BJ (cell line): Measurements from ENCODE around the gene MMRN1. TPM values are rescaled to one million over a fixed set of nuclear protein-coding genes. Genes with fewer than 3 reads are reported as not detected.

ENCODE experiments used
- CTCF ChIA-PET: fragments of 350-600 bp; formaldehyde crosslinking; extraction: SDS; loops from one replicate; lab custom pipeline; 2021; ENCODE audit warnings: antibody characterized with exemption, inconsistent platforms; lab: Yijun Ruan, JAX
- POLR2A ChIA-PET: fragments of 300-600 bp; sonication (Branson Sonifier 250); formaldehyde crosslinking; extraction: SDS; loops from one replicate; lab custom pipeline; 2021; ENCODE audit warnings: antibody characterized with exemption; lab: Charles Lee
- DNase-seq: peaks from one replicate; pipeline ENCODE4 v3.0.0-alpha.2; 2011; ENCODE audit warnings: low read depth
- H3K27me3 ChIP-seq: 2 replicates; pipeline ENCODE4 v1.6.0; 2011; ENCODE audit warnings: low read length; ENCODE audit not compliant: control insufficient read depth, insufficient read depth
- H3K36me3 ChIP-seq: 2 replicates; pipeline ENCODE4 v1.5.1; 2011; ENCODE audit warnings: low read length; ENCODE audit not compliant: control insufficient read depth, insufficient read depth
- H3K4me3 ChIP-seq: 2 replicates; pipeline ENCODE4 v1.5.1; 2011; ENCODE audit warnings: low read depth, mild to moderate bottlenecking, control low read depth, low read length
- polyA plus RNA-seq: library from polyadenylated mRNA; depleted of rRNA; stranded (reverse); fragments of >200 nt; gene quantifications from 2 replicates; pipeline ENCODE4 v1.2.3, GENCODE V29; 2011
- TF ChIP-seq, protein P1 (sequence below): IDR thresholded peaks from 2 replicates; pipeline ENCODE4 v1.5.1; 2011; ENCODE audit warnings: low read depth, mild to moderate bottlenecking, control low read depth, inconsistent platforms, low read length, moderate library complexity; ENCODE audit not compliant: insufficient read depth

Gene MMRN1
- polyA plus RNA-seq, 1 experiment, result not detected

DNA sequence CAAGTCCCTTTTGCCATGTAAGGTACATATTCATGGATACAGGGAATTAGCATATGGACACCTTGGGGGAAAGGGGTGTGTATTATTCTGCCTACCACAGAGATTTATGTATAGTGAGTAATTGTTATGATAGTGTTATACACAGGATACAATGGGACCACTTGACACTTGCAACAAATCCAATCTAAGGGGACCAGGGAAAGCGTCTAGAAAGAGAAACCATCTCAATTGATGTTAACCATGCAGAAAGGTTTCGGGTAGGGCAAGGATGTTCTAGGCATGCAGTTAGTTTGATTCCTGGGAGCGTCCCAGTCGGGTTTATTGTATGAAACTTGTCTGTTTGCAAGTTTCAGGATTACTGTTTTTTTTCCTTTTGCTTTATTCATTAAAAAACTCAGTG, 34.2 kb downstream of the MMRN1 start:
- POLR2A ChIA-PET, result no interaction called here
- H3K27me3 ChIP-seq, result no peaks in the 10 kb centered on the region
- DNase-seq, result no peak
- H3K4me3 ChIP-seq, result no peak overlapping the region
- H3K36me3 ChIP-seq, result no peaks in the 10 kb centered on the region
- TF ChIP-seq, protein P1, sequence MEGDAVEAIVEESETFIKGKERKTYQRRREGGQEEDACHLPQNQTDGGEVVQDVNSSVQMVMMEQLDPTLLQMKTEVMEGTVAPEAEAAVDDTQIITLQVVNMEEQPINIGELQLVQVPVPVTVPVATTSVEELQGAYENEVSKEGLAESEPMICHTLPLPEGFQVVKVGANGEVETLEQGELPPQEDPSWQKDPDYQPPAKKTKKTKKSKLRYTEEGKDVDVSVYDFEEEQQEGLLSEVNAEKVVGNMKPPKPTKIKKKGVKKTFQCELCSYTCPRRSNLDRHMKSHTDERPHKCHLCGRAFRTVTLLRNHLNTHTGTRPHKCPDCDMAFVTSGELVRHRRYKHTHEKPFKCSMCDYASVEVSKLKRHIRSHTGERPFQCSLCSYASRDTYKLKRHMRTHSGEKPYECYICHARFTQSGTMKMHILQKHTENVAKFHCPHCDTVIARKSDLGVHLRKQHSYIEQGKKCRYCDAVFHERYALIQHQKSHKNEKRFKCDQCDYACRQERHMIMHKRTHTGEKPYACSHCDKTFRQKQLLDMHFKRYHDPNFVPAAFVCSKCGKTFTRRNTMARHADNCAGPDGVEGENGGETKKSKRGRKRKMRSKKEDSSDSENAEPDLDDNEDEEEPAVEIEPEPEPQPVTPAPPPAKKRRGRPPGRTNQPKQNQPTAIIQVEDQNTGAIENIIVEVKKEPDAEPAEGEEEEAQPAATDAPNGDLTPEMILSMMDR, result no peak
- CTCF ChIA-PET, result no interaction called here

DNA sequence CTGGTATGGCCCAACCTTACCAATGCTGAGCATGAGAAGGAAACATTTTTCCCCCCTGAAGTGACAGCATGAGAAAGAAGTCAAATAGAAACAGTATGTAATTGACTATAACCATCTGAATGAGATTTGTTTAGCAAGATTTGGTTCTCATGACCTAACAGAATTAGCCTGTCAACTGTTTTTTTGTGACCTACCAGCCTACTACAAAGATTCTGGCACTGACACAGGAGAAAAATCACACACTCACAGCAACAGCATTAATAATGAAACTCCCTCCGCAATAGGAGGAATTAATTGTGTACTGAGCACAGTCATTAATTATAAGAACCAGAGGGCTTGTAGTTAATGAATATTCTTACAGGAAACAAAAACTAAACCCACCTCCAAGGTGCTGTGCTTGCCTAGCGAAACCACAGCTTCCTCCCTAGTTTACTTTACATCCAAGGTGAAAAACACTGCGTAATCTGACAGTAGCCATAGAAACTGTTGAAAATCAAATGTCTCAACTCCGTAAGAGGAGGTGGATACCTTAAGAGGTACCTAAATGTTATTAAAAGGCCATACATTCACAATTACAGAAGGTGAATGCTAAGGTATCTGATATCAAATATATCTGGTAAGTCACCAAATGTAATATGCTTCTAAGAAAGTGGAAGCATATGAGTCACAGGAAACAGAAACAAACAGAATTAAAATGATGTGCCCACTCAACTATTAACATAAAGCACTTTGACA, 34.9 kb downstream of the MMRN1 start:
- Histone ChIP-seq H3K4me3 (no peak overlapping the region), H3K36me3 (no peaks in the 10 kb centered on the region), H3K27me3 (no peaks in the 10 kb centered on the region)
- DNase-seq, result no peak
- ChIA-PET CTCF (no interaction called here), POLR2A (no interaction called here)
- TF ChIP-seq, protein P1, result no peak

DNA sequence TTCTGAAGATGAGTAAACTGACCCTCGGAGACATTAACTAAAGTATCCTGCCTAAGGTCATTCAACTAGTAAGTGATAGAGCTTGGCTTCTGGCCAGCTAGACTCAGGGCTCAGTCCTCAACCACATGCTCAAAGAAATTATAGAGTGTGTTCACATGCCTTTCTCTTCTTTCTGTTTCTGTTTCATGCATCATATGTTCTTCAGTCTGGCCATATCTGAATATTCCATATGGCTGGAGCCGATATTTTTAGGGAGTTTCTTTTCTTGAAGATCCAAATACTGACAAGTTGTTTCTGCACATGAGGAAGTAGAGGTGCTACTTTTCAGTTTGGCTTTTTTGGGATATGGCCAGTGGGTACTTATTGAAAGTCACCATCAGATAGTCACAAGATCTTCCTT, 44.9 kb downstream of the MMRN1 start:
- no peak overlapping the region for H3K4me3 ChIP-seq
- no peak for DNase-seq
- ChIA-PET POLR2A (no interaction called here), CTCF (interaction anchor here (0.8 kb wide), 1 partner anchor 479 kb away, joined by 3 read pairs; no protein-coding TSS in a partner anchor)
- H3K36me3 ChIP-seq, result no peaks in the 10 kb centered on the region
- no peaks in the 10 kb centered on the region for H3K27me3 ChIP-seq
- TF ChIP-seq, protein P1, result no peak

DNA sequence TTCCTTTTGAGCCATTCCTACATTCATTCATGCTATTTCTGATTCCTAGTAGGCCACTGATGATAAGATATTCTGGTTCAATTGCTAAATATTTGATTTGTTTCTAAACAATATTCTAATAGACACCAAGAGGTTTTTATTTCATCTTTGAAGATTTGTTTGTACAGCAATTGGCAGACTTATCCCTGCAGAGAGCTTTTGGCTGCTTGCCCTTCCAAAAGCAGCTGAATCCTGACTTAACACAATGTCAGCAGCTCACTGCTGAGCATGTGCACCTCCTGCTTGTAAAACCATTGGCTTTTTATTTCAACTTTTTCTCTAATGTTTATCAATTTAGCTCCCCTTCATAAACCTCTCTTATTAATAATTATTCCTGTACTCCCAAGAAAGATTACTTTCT, 45.3 kb downstream of the MMRN1 start:
- POLR2A ChIA-PET, result no interaction called here
- H3K4me3 ChIP-seq, result no peak overlapping the region
- CTCF ChIA-PET, result interaction anchor here (0.8 kb wide), 1 partner anchor 479 kb away, joined by 3 read pairs; no protein-coding TSS in a partner anchor
- H3K36me3 ChIP-seq, result no peaks in the 10 kb centered on the region
- H3K27me3 ChIP-seq, result no peaks in the 10 kb centered on the region
- TF ChIP-seq, protein P1, result no peak
- DNase-seq, result no peak

DNA sequence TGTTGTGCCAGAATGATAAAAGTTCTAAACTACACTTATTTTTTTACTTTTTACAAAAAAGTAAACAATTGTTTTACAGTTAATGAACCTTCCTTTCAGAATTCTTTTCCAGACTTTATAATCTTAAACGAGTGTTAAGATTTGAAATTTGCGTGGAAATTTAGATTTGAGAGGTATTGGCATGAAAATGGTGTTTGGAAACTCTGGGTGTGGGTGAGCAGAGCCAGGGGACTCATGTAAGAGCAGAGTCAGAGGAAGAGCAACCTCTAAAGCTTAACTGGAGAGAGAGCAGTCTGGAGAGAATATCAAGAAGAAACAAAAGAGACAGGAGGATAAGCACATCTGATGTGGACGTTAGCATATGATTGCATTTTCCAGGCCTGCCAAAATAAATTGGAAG, 48.2 kb downstream of the MMRN1 start:
- ChIA-PET CTCF (no interaction called here), POLR2A (interaction anchor here (0.5 kb wide), 1 partner anchor 18 kb away, joined by 6 read pairs; no protein-coding TSS in a partner anchor)
- DNase-seq, result no peak
- TF ChIP-seq, protein P1, result no peak
- Histone ChIP-seq H3K4me3 (no peak overlapping the region), H3K36me3 (no peaks in the 10 kb centered on the region), H3K27me3 (no peaks in the 10 kb centered on the region)
